ENCODE results near the gene SMIM10. TPM values are rescaled to one million over a fixed set of nuclear protein-coding genes. Genes with fewer than 3 reads are reported as not detected.
"Not testable (repeated sequence)": the region's sequence is repeated elsewhere in the genome, so short reads cannot be mapped to it uniquely, and the experiment has no call there.

The SMIM10 gene
- polyA plus RNA-seq (ENCODE audit: insufficient read length in 4 of 4) = 10 to 100 TPM in 3 of 4 donors, 1 to 10 TPM in 1; 8.2 to 11.8 (median 10.3) TPM

DNA sequence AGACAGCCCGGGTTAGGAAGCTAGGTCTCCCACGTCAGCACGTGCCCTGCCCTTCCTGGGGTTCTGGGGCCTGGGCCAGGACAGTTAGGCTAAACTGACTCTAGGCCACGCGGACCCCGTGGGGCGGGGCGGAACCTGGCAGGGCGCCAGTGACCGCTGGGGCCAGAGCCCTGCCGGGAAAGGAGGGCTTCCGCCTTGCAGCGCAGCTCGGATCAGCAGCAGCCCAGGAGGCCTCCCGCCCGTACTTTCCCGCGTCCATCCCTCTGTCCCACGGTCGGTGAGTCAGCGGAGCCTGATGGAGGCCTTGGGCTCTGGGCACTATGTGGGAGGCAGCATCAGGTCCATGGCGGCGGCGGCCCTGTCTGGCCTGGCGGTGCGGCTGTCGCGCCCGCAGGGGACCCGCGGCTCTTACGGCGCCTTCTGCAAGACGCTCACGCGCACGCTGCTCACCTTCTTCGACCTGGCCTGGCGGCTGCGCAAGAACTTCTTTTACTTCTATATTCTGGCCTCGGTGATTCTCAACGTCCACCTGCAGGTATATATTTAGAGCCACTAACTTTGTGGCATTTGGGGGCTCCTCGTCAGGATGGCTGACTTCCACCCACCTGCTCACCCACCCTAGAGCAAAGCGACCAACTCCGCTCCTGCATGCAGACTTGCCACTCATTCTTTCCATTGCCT lies at the start of gene SMIM10:
SMIM10 (plus strand) TSS at position 191 of the 681 bp plus-strand sequence; CDS start at position 296, 105 bp downstream.
- DNase-seq (ENCODE audit: low read depth in 4 of 4, low spot score in 2 of 4) = peak in 2 of 4 donors; percentile 16 to 28

DNA sequence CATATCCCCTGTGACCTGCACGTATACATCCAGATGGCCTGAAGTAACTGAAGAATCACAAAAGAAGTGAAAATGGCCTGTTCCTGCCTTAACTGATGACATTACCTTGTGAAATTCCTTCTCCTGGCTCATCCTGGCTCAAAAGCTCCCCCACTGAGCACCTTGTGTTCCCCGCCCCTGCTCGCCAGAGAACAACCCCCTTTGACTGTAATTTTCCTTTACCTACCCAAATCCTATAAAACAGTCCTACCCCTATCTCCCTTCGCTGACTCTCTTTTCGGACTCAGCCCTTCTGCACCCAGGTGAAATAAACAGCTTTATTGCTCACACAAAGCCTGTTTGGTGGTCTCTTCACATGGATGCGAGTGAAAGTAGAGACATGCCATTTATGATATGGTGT lies 44.4 kb upstream of the SMIM10 start:
- not testable (repeated sequence) for DNase-seq (ENCODE audit: low read depth in 4 of 4, low spot score in 2 of 4)

DNA sequence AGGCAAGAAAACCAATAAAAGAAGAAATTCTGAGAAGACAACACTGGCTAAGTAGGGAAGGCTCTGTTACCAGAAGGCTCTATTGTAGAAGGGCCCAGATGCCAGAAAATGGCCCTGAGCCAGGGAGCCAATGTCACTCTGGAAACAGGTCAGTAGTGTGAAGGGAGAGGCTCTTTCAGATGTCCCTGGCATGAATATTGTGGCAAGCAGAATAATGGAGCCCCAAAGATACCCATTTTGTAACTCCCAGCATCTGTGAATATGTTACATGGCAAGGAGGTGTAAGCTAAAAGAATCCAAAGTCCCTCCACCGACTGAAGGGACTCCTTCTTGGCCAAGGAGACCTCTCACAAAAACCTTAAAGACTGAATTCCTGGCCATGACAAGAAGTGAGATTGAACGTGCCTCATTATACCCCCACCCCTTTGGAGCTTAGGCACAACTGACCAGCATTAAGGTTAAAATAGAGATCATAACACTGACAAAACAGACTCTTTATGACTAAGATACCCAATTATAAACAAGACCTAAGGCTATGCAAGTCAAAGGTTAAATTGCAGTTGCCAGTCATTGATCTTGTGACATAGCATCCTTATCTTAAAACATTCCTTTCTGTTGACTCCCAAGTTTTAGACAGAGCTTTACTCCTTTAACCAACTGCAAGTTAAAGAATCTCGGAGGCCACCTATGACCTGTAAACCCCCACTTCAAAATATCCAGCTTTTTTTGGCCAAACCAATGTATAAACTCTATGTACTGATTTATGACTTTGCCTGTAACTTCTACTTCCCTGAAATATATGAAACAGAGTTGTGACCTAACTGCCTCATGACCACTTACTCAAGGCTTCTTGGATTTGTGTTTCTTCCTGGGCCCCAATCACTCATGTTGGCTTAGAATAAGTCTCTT lies 42.2 kb upstream of the SMIM10 start:
- no peak for DNase-seq (ENCODE audit: low read depth in 4 of 4, low spot score in 2 of 4)

DNA sequence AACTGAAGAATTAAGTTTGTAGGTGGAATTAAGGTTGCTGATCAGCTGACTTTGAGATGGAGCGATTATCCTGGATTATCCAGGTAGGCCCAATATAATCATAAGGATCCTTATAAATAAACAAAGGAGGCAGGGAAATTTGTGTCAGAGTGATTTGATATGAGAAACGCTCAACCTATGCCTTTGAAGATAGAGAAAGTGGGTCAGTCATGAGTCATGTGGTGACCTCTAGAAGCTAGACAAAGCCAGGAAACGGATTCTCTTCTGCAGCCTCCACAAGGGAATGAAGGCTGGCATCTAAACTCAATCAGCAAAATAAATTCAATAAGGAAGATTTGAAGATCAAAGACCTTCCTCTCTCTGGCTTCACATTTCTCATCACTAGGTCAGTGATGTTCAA lies 41.5 kb upstream of the SMIM10 start:
- DNase-seq (ENCODE audit: low read depth in 4 of 4, low spot score in 2 of 4) = no peak

DNA sequence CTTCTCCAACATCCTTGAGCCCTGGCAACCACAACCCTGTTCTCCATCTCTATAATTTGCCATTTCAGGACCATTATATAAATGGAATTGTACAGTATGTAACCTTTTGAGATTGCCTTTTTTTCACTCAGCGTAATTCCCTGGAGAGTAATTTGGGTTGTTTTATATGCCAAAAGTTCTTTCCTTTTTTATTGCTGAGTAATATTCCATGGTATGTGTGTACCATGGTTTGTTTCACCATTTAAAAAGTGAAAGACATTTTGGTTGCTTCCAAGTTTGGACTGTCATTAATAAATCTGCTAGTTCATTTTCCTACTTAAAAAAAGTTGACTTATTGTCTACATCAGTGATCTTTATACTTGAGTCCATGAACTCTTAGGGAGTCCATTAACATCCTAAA lies 33.0 kb upstream of the SMIM10 start:
- no peak for DNase-seq (ENCODE audit: low read depth in 4 of 4, low spot score in 2 of 4)

DNA sequence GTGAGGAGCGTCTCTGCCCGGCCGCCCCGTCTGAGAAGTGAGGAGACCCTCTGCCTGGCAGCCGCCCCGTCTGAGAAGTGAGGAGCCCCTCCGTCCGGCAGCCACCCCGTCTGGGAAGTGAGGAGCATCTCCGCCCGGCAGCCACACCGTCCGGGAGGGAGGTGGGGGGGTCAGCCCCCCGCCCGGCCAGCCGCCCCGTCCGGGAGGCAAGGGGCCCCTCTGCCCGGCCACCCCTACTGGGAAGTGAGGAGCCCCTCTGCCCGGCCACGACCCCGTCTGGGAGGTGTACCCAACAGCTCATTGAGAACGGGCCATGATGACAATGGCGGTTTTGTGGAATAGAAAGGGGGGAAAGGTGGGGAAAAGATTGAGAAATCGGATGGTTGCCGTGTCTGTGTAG lies 30.4 kb upstream of the SMIM10 start:
- not testable (repeated sequence) for DNase-seq (ENCODE audit: low read depth in 4 of 4, low spot score in 2 of 4)

DNA sequence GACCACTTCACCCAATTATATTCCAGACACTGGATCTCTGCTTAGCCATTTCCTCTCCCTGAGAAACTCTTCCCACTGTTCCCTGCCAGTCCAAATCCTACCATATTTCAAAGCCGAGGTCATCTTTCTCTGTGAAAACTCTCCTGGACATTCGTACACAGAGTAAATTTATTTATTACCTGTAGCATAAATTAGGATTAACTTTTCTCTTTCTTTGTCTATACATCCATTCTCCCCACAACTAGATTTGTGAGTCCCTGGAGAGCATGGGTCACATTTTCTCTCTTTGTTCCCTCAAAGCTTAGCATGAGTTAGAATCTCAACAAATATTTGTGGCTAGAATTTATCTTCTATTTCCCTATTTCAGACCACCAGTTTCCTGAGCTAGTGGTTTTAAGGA lies 27.8 kb upstream of the SMIM10 start:
- DNase-seq (ENCODE audit: low read depth in 4 of 4, low spot score in 2 of 4) = no peak

DNA sequence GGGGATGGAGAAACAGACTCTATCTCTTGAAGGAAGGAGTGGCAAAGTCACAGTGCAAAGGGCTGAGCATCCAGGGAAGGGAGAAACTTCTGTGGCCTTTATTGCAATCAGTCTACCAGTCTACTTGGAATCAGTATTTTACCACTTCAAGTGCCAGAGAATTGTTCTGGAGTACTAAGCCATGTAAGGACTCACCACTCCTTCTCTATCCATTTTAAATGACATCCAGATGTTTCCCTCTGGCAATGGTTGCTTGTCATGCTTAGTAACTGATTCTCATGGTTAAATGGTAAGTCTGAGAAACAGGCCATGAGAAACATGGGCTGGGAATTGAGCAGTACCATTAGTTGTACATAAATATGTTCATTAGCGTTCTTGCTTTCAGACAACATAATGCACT lies 21.1 kb upstream of the SMIM10 start:
- DNase-seq (ENCODE audit: low read depth in 4 of 4, low spot score in 2 of 4) = no peak

DNA sequence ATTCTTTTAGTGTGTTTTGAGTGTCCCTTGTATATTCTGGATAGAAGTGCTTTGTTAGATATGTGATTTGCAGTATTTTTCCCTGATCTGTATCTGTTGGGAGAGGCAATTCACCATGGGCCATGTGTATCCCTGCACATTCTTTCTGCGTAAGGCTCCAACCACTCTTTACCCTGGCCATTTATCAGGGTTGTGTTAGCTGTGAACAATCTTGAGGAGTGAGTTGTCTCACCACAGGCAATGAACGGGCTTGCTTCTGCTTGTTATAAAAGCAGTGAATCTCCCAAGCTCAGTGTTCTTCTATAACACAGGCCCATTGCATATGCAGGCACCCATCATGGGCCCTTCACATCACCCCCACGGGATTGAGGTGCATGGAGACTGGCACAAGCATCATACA lies 18.9 kb upstream of the SMIM10 start:
- no peak for DNase-seq (ENCODE audit: low read depth in 4 of 4, low spot score in 2 of 4)

DNA sequence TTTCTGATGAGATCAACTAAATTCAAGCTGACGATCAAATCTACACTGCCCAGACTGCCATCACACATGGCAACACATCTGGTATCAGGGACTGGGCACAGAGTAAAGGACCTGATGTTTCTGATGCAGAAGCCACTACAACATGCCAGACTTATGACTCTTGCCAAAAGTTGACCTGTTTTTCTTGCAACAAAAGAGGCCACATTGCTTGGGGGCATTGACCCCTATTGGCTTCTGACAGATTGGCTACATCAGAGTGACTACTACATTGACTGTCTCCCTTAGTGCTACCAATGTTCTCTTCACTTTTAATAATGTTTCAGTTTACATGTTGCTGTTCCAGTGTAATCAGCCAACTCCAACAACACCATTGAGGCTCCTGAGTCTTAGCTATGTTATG lies 15.3 kb upstream of the SMIM10 start:
- no peak for DNase-seq (ENCODE audit: low read depth in 4 of 4, low spot score in 2 of 4)

DNA sequence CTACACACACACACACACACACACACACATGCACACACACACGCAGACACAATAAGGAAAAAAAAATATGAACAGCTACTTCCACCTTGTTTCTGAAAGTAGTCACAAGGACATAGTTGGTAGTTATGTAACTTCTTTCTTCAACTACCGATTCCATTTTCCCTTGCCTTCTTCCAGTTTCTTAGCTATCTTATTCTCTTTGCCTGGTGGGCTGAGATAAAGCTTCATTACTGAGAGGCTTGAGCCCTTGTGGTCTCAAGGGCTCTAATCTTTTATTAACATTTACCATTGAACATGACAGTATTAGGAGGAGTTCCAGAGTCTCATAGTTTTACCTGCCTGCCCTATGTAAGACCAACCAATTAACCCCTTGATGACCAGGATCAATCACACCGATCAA lies 8.9 kb upstream of the SMIM10 start:
- DNase-seq (ENCODE audit: low read depth in 4 of 4, low spot score in 2 of 4) = no peak

DNA sequence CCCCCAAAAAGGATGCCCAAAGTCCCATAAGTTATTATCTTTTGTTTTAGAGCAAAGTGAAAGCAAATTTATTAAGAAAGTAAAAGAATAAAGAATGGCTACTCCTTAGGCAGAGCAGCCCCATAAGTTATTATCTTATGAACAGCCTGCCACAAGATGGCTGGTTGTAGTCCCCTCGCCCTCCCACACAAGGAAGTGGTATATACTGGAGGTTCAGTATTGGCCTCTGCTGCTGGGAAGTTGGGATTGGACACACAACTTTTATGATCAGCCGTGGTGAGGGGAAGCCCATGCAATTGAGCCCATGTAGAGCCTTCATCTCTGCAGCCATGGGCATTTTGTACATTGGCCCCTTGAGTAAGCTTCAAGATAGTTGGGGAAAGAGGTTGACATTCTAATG lies 8.0 kb upstream of the SMIM10 start:
- DNase-seq (ENCODE audit: low read depth in 4 of 4, low spot score in 2 of 4) = no peak

DNA sequence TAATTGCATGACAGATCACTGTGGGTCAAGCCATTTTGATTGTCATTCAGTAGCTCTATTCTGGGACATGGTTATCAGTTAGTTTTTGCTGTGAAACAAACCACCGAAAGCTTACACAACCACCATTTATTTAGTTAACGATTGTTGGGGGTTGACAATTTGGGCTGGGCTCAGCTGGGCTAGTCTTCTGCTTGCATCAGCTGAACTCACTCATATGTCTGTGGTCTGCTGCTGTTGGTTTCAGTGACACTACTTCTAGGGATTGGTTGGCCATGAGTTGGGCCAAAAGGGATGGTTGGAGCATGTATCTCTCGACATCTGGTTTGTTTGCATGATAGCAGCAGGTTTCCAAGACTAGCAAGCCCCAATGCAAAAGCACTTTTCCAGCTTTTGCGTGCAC lies 5.3 kb upstream of the SMIM10 start:
- DNase-seq (ENCODE audit: low read depth in 4 of 4, low spot score in 2 of 4) = no peak

DNA sequence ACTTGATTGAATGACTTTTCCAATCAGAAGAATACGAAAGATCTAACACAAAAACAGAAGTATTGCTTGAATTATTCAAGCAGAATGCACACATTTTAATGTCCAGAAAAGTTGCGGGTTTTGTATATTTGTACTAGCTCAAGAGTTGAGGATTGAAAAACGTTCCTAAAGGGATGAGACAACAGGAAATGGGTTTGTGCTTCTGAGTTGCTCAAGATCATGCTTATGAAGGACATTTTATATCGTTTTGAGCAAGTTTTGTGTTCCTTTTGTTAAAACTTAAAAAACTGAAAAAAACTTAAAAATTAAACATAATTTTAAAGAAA lies 353 bp upstream of the SMIM10 start:
- no peak for DNase-seq (ENCODE audit: low read depth in 4 of 4, low spot score in 2 of 4)

DNA sequence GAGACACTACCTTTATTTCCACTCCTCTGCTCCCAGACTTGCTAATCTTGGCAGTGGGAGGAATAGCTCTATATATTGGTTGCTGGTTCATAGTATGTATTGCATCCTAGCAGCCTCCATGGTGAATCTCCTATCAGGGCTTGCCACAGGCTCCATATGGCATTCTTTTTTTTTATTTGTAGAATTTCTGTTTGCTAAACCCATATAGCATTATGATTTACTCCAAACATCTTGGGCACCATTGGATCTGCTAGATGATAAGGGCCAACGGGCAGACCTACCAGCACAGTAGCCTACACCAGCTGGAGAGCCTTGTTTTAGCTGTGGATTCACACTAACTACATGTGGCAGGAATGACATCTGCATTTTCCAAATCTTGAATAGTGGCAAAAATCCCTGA lies 6.9 kb downstream of the SMIM10 start:
- no peak for DNase-seq (ENCODE audit: low read depth in 4 of 4, low spot score in 2 of 4)

DNA sequence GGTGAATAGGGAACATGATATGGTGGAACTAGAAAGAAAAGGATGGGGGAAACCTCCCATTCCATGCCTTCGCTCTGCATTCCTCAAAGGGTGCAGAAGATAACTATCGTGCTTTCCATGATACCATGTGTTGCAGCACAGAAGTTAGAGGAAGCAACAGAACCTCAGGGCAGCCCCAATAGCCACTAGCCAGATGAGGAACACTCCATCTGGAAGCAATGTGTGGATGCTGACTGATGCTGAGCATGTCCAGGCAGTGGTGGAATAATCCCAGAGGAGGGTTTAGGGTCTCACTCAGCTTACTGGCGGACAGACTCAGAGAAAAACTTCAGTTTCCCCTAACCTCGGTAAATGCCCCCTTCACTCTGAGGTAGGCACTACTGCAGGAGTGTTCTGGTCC lies 7.5 kb downstream of the SMIM10 start:
- DNase-seq (ENCODE audit: low read depth in 4 of 4, low spot score in 2 of 4) = no peak

DNA sequence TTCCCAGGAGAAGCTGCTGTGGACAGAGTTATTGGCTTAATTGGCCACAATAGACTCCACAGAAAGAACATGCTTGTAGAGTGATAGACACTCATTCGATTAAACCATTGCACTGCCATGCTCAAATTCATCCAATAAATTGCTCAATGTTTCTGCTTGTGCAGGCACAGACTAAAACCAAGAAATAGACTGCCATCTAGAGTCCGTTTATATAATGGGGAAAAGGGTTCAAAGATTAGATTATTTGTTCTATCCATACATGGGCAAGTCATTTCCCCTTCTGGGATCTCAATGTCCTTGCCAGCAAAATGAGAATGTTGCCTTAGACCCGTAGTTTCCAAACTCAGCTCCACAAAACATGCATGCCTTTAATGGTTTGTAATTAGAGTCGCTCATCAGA lies 8.7 kb downstream of the SMIM10 start:
- DNase-seq (ENCODE audit: low read depth in 4 of 4, low spot score in 2 of 4) = no peak

DNA sequence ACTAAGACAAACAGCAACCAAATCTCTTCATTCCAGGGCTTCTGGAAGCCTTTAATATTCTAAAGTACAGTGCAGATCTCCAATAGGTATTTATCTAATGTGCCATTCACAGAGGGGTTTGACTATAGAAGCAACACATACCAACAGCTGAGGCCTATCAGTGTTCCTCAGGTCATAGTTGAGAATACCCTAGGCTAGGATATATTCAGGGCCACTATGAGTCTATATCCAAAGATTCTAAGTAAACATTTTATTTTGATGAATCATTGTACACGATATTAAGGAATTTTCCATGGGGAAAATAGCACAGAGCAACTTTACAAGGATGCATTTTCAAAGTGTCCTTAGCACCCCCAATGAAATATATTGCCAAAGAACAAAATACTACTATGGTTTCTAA lies 9.7 kb downstream of the SMIM10 start:
- DNase-seq (ENCODE audit: low read depth in 4 of 4, low spot score in 2 of 4) = no peak

DNA sequence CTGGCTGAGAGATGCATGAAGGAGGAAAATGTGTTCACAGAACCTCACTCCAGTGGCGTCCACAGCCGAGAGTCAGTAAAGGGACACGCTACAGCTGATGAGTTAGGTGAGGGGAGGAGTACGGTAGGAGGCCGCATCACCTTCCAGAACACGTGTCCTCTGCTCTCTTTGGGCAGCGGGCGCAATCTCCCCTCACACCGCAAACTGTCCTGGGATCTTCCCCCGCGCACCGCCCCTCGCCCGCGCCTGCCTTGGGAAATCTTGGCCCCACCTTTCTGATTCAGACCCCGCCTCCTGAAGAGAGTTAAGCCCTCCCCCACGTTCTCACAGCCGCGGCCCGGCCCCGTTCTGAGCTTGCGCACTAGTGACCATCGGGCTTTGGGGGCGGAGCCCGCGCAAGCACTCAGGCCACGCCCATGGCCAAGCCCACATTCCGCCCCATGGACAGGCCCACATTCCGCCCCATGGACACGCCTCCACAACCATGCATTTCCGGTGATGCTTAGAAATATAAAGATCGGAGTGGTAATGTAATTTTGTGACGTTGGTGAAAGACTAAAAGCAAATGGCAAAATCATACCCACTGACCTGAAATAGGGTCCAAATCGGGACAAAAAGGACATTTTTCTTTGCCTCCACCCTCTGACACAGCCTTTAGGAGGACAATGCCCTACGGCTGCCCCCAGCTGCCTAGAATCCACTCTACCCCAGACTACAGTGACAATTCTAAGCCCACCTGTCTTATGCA lies 13.3 kb downstream of the SMIM10 start:
- DNase-seq (ENCODE audit: low read depth in 4 of 4, low spot score in 2 of 4) = peak in 3 of 4 donors; percentile 53 to 84 (median 82)

DNA sequence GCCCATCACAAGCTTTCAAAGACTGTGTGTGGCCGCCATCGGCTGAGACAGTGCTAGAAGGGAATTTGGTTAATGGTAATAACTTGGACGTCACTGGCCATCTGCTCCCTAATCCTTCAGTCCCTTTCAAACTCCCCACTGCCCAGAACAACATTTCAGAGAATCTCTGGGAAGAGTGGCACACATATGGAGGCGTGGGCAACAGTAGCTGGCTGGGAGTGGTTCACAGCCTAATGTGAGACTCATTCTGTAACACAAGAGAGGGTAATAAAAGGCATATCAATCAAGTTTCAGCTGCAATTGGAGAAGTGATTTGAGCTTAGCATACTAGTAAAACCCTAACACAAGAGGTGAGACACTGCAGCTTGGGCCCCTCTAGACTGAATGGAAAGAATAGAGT lies 15.4 kb downstream of the SMIM10 start:
- no peak for DNase-seq (ENCODE audit: low read depth in 4 of 4, low spot score in 2 of 4)

DNA sequence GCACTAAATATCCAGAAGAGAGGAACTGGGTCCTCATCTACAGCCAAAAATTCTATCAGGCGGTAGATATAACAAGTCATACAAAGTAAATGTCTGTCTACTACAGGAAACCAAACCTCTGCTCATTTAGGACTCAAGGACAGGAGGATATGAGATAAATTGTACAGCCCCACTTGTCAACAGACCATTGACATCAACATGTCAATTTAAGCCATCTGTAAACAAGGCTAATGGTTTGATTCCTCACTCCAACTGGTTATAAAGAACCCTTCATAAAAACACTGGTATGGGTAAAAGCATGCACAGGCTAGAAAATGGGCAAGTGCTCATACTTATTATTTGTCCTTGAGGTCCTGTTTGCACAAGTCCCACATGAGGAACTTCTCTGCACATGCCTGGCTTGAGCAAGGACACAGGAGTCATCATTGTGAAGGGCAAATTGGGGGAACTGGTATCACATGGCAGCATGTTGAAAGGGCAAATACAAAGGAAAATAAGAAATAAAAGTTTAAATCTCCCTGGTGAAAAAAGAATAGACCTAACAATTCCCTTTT lies 18.3 kb downstream of the SMIM10 start:
- no peak for DNase-seq (ENCODE audit: low read depth in 4 of 4, low spot score in 2 of 4)

All from left renal cortex interstitium (tissue), 4 donors.